HG03342 (cell line): ENCODE data around the gene ATP5F1D.
A peak's percentile ranks its signal among the peaks of the same experiment; 100 is the strongest.
"Not testable (repeated sequence)": the region's sequence is repeated elsewhere in the genome, so short reads cannot be mapped to it uniquely, and the experiment has no call there.

Source experiments
- ATAC-seq: cut with Tn5 transposase; IDR thresholded peaks from one replicate; pipeline ENCODE4 v1.9.1; 2021; ENCODE audit warnings: mild to moderate bottlenecking, moderate library complexity; ENCODE audit not compliant: unreplicated experiment

Gene ATP5F1D

DNA sequence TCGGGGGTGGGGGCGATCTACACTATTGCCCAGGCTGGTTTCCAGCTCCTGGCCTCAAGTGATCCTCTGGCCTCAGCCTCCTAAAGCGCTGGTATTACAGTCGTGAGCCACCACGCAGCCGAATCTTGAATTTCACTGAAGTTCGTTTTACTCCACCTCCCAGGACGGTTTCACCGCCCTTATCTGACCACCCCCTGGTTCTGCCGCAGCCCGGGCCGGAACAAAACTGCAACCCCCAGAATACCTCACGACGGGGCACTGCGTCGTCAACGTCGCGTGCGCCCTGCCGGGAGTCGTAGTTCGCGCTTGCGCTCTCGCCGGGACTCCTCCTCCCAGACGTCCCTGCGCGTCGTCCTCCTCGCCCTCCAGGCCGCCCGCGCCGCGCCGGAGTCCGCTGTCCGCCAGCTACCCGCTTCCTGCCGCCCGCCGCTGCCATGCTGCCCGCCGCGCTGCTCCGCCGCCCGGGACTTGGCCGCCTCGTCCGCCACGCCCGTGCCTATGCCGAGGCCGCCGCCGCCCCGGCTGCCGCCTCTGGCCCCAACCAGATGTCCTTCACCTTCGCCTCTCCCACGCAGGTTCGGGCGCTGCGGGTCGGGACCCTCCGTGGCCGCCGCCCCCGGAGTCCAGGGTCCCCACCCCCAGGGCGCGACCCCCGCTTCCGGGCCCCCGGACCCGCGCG, at the start of gene ATP5F1D:
TSS of gene ATP5F1D (plus strand) at position 335 of the 679 bp plus-strand sequence. CDS start at position 435, 100 bp downstream.
- peak; percentile 49 for ATAC-seq

DNA sequence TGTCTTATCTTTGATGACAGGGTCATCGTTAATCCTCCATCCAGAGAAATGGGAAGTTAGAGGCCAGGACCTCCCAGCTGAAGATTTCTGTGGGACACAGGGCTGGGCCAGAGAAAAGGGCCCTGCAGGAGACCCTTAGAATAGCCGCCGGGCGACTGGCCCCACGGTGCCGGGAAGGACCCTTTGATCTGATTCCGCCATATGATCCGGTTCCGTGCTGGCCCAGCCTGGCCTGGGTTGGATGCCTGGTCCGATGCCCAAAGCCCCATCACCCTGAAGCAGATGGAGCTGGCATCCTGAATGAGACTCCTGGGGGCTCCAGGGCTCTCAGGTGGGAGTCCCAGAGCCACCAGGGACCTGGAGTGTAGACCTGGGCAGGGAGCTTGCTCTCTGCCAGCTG, 42.0 kb upstream of the ATP5F1D start:
- ATAC-seq = no peak

DNA sequence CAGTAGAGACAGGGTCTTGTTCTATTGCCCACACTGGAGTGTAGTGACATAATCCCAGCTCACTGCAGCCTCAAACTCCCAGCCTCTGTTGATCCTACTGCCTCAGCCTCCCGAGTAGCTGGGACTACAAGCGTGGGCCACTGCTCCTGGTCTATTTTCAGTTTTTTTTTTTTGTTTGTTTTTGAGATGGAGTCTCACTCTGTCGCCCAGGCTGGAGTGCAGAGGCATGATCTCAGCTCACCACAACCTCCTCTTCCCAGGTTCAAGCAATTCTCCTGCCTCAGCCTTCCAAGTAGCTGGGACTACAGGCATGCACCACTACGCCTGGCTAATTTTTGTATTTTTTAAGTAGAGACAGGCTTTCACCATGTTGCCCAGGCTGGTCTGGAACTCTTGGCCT, 40.9 kb upstream of the ATP5F1D start:
- ATAC-seq = not testable (repeated sequence)

DNA sequence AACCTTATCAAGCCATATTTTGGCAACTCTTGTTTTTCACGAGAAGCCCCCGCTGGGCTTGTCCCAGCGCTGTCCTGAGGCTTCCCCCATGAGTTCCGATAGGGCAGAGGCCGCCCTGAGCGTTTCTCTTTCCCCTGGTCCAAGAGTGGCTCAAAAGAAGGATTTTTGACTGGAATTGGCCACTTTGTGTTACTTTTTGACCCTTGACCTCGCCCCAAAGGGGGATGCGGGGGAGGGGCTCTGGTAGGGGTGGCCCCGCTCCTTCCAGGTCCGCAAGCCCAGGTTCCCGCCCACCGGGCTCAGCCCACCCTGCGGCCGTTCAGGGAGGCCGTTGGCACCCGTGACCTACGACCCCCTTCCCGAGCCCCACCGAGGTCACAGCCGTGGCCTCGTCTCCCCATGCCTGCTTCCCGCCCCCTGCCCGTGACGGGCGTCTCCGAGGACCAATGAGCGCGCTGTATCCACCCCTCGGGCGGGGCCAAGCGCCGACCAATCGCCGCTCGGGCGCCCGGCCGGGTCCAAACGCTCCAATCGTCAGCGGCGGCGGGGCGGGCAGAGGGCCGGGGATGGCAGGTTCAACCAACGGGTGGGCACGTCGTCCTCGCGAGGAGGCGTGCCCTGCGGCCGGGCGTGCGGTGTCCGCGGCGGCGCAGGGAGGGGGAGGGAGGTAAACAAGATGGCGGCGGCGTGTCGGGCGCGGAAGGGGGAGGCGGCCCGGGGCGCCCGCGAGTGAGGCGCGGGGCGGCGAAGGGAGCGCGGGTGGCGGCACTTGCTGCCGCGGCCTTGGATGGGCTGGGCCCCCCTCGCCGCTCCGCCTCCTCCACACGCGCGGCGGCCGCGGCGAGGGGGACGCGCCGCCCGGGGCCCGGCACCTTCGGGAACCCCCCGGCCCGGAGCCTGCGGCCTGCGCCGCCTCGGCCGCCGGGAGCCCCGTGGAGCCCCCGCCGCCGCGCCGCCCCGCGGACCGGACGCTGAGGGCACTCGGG, 36.1 kb upstream of the ATP5F1D start, which contains the start of gene STK11:
TSS of gene STK11 (plus strand) at position 665 of the 986 bp plus-strand sequence. CDS start 1,136 bp downstream, outside the sequence.
- peak; percentile 86 for ATAC-seq

DNA sequence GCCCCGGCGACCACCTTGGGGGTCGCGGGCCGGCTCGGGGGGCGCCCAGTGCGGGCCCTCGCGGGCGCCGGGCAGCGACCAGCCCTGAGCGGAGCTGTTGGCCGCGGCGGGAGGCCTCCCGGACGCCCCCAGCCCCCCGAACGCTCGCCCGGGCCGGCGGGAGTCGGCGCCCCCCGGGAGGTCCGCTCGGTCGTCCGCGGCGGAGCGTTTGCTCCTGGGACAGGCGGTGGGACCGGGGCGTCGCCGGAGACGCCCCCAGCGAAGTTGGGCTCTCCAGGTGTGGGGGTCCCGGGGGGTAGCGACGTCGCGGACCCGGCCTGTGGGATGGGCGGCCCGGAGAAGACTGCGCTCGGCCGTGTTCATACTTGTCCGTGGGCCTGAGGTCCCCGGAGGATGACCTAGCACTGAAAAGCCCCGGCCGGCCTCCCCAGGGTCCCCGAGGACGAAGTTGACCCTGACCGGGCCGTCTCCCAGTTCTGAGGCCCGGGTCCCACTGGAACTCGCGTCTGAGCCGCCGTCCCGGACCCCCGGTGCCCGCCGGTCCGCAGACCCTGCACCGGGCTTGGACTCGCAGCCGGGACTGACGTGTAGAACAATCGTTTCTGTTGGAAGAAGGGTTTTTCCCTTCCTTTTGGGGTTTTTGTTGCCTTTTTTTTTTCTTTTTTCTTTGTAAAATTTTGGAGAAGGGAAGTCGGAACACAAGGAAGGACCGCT, 35.2 kb upstream of the ATP5F1D start:
- no peak for ATAC-seq

DNA sequence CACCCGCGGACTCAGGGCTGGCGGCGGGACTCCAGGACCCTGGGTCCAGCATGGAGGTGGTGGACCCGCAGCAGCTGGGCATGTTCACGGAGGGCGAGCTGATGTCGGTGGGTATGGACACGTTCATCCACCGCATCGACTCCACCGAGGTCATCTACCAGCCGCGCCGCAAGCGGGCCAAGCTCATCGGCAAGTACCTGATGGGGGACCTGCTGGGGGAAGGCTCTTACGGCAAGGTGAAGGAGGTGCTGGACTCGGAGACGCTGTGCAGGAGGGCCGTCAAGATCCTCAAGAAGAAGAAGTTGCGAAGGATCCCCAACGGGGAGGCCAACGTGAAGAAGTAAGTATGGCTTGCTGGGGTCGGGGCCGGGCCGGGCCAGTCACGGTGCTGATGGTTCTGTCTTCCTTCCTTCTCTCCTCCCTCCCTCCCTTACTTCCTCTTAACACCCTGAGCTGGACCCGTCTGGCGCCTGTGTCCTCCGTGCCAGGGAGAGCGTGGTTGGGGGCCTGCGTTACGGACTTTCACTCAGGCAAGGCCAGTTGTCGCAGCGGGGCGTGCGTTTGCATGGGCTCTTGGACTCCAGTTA, 34.6 kb upstream of the ATP5F1D start:
- ATAC-seq = no peak

DNA sequence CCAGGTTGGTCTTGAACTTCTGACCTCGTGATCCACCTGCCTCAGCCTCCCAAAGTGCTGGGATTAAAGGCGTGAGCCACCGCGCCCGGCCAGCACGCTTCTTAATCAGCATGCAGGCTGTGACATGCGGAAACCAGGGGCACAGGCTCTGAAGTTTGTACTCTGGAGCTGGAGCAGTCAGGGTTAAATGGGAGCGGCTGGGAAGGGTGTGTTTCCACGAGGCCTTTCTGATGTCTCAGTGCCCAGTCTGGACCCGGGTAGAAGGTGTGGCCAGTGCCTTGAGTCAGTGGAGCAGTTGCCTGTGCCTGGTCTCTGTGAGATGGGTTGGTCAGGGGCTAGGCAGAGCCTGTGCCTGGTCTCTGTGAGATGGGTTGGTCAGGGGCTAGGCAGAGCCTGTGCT, 32.7 kb upstream of the ATP5F1D start:
- not testable (repeated sequence) for ATAC-seq

DNA sequence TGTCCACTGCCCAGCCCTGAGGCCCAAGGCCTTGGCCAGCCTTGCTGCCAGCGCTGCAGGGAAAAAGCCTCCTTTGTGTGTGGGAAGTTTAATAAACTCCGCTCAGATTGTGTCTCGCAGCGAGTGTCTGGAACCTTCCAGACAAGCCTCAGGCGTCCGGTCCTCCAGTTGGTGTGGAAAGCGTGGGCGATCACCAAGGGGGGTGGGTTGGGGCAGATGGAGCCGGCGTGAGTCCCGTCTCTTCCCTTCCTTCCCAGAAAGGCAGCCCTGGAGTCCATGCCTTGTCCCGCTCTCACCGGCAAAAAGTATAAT, 31.4 kb upstream of the ATP5F1D start:
- no peak for ATAC-seq

DNA sequence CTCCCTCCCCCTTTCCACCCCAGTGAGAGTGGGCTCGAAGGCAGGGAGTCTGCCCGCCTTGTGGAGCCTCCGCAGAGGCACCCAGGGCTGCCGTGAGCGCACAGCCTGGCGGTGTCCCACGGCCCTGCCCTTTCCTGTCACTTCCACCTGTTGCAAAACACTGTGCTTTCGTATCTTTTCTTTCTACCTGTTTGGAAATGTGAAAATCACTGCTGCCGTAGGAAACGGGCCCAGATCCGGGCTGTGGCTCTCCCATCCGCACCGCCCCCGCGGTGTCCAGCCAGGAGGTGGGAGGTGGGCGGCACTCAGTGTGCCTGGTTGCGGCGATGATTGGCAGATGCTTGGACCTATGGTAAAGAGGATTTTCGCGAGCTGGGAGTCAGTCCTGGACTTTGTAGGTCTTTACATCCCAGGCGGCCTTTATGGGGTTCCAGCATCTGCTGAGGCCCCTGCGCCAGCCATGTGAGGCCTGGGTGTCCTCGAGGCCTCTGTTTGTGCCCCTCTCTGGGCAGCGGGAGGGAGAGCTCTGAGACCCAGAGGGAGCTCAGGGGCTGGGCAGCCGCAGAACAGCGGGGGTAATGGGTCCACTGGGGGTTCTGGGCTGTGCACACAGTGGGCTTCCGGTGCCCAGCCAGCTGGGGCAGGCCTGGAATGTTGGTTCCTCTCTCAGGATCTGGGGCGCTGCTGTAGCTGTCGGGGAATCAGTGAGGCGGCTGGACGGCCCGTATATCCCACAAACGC, 29.9 kb upstream of the ATP5F1D start:
- ATAC-seq = no peak

DNA sequence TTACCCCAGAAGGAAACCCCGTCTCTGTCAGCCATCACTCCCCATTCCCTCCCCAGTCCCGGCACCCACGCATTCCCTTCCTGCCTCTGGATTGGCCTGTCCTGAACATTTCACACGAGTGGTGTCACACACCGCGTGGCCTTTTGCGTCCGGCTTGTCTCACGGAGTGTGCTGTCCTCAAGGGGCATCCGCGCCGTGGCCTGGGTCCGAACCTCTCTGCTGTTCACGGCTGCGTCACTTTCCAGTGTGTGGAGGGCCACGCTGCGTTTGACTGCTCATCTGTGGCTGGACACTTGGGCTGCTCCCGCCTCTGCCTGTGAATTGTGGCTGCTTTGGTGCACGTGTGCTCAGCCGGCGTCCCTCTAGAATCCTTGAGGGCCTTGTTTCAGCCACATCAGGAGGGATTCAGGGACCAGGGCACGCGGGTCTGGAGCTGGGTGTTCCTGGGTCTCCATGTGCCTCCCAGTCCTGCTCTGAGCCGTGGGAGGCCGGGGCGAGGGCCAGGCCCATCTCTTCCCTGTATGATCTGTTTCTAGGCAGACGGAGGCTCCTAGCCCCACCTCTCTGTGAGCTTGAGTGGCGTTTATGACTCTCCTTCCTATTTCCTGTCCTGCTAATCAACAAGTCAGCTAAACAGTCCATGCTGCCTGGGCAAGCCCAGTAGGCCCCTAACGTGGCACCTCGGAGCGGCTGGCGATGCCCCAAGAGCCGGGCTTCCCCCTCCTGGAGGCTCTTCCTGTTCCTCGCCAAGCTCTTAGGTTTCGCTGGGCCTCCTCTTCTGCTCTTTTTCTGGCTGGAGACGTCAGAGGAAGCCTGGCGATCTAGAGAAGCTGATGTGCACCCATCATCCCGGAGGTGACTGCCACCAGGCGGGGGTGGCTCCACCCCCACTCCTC, 27.9 kb upstream of the ATP5F1D start:
- no peak for ATAC-seq

DNA sequence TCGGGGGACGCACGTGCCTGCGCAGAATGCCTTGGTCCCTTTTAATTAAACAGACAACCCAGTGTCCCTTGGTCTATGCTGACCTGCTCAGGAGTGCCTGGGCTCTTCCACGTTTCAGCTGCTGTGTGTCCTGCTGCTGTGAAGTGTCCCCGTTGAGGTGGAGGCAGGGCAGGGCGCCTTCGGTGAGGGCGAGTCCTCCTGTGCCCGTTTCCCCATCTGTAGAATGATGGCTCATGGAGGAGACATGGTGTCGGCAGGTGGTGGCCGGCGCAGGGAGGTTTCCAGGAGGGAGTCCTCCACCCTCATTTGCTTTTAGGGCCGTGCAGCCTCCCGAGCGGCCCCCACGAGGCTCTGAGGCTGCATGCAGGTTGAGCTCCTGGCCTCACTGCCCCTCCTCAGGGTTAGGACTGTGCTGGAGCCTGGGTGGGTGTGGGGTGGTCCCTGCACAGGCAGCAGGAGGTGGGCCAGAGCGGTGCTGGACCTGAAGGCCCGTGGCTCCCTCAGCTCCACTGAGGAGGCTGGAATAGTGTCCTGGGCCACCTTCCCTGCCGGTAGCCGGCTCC, 27.2 kb upstream of the ATP5F1D start:
- no peak for ATAC-seq

DNA sequence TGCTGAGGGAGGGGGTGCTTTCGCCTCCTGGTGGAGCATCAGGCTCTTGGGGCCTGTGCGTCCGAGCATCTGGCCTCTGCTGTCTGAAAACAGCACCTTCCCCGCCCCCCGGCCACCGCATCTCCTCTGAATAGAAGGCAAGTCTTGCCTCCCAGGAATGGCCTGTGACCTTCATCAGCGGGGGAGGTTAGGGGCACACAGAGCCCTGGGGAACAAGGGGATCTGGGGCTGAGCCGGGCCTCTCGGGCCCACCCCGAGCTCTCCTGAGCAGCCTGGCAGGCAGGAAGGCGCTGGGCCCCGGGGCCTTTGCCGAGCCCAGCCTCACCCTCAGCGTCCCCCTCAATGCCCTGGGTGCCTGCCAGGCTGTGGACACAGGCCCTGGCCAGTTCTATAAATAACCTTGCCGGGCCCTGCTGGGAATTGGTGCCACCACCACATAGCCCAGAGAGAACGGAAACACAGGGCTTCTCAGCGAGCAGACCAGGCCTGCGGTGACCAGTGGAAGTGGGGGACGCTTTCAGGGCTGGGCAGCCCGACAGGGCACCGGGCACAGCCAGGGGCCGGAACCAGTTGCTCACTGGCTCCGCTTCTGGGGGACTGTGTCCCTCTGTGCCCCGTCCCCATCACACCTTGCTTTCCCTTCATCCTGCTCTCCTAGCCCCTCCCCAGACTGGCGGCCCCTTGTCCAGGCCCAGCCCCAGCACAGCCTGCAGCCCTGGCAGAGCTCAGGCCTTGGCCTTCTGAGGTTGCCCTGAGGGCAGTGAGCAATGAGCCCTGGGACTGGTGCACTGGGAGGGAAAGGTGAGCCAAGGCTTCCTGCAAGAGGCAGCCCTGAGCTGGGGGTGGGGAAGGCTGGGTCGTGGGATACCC, 26.5 kb upstream of the ATP5F1D start:
- ATAC-seq = no peak

DNA sequence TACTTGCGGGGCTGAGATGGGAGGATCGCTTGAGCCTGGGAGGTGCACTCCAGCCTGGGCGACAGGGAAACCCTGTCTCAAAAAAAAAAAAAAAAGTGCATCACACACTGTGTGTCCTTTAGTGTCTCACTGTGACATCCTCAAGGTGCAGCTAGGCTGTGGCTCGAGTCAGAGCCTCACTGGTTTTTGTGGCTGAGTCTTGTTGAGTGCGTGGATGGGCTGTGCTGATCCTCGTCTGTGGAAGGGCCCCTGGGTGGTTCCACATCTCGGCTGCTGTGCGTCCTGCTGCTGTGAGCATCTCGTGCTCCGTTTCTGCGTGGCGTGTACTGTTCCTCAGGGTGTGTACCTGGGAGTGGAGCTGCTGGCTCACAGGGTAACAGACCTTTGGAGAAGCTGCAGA, 24.8 kb upstream of the ATP5F1D start:
- ATAC-seq = no peak

DNA sequence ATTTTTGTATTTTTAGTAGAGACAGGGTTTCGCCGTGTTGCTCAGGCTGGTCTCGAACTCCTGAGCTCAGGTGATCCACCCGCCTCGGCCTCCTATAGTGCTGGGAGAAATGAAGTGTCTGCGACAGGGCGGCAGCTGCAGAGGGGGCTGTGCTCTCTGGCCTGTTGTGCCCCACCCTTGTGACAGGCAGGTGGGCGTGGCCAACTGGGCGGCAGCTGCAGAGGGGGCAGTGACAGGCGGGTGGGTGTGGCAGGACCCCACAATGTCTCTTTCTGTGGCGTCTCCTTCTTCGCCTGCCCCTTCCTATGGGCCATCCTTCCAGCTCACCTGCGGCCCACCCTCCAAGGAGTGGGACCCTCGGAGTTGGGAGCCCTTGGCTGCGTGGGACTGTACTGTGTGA, 24.2 kb upstream of the ATP5F1D start:
- ATAC-seq = no peak

DNA sequence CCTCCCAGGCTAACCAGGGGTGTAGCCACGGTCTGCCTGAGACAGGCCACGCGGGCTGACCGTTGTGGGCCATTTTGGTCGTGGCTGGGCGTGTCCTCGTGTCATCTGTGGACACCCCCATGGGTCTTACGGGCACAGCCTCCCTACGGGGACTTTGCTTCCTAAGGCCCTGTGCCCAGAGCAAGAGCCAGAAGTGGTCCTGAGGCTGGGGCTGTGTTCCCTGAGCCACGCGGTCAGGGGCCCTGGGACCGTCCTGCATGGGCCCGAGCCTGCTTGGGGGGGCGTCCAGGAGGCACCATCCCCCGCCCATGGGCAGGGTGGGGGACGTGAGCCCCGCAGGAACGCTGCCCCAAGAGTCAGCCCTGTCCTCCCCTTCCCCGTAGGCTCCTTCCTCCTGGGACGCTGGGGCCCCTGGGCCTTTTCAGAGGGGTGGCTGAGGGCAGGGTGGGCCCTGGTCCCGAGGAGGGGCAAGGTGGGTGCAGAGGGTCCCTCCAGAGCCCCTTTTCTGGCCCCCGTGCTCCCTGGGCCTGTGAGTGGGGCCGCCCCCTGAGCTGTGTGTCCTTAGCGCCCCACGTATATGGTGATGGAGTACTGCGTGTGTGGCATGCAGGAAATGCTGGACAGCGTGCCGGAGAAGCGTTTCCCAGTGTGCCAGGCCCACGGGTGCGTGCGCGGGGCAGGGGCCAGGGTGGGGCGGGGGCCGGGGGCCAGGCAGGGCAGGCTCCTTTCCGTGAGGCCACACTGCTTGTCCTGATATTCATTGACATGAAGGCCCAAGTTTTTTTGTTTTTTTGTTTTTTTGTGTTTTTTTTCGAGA, 22.6 kb upstream of the ATP5F1D start:
- no peak for ATAC-seq

DNA sequence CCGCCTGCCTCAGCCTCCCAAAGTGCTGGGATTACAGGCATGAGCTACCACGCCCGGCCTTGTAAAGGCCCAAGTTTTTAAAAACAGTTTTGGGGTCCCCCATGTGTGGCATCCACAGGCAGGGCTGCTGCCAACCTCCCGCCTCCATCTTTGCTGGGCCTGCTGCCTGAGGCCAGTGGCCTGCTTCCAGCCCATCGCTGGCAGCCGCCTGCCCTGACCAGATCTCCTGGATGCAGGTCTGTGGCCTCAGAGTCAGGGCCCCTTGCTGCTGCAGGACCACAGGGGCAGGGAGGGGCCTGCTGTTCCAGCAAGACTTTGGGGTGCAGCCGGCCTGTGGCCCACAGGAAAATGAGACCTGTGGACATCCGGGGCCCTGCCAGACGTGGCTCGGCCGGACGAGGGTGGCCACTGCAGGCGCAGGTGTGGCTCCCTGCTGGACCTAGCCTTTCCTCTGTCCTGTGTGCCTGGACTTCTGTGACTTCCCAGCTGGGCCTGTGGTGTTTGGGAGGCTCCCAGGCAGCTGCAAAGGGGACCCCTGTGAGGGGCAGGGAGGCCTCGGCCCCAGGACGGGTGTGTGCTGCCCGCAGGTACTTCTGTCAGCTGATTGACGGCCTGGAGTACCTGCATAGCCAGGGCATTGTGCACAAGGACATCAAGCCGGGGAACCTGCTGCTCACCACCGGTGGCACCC, 21.6 kb upstream of the ATP5F1D start:
- no peak for ATAC-seq
